GM12864 (cell line): ENCODE data around the gene PITPNM1.
A peak's percentile ranks its signal among the peaks of the same experiment; 100 is the strongest.
"Not testable (repeated sequence)": the region's sequence is repeated elsewhere in the genome, so short reads cannot be mapped to it uniquely, and the experiment has no call there.

Experiments used
- DNase-seq: peaks from one replicate; pipeline ENCODE4 v3.0.0-alpha.2; 2011; ENCODE audit warnings: low read depth
- H3K4me3 ChIP-seq: 2 replicates; pipeline ENCODE4 v1.5.1; 2011; ENCODE audit warnings: mild to moderate bottlenecking, low read depth, low read length, control low read depth
- CTCF ChIP-seq: IDR thresholded peaks from 2 replicates; pipeline ENCODE4 v1.5.1; 2011; ENCODE audit warnings: low read depth, mild to moderate bottlenecking, moderate library complexity, low read length, control low read depth, inconsistent platforms; ENCODE audit errors: missing control alignments

Gene PITPNM1

DNA sequence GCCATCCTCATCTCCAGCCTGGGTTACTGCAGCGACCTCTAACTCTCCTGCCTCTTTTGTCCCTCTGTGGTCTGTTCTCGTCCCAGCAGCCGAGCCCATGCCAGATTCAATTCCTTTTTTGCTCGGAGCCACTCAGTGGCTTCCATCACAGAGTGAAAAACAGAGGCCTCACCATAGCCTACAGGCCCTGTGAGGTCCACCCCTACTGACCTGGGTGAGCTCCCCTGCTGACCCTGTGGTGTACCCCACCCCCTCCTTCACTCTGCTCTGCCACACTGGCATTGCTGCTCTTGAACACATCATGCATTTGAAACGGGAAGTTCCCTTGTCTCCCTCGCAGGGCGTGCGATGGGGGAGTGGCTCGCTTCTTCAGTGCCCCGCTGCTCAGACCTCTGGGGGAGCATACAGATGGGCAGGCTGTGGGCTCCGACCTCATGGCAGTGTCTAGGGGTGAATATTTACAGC, 20.3 kb downstream of the PITPNM1 start:
- peak overlapping the region; percentile 64 for H3K4me3 ChIP-seq
- TF ChIP-seq CTCF, result no peak
- no peak for DNase-seq

GRCh38 chr11:67483831-67484665, 21.1 kb downstream of the PITPNM1 start:
- H3K4me3 ChIP-seq, result peak overlapping the region; percentile 64
- no peak for DNase-seq
- no peak for TF ChIP-seq CTCF

- no peak for TF ChIP-seq CTCF
- peak within 1 kb of the TSS; percentile 64 for H3K4me3 ChIP-seq
- DNase-seq, result peak; percentile 97
These were observed 22.1 kb downstream of the PITPNM1 start, which contains the start of gene AIP for GRCh38 chr11:67482827-67483798. TSS of gene AIP (plus strand) at chr11:67483026. CDS start at chr11:67483159, 133 bp downstream.

GRCh38 chr11:67482275-67482826, 22.8 kb downstream of the PITPNM1 start:
- TF ChIP-seq CTCF, result no peak
- H3K4me3 ChIP-seq, result peak overlapping the region; percentile 64
- DNase-seq, result no peak

GRCh38 chr11:67477344-67478050, 27.7 kb downstream of the PITPNM1 start:
- DNase-seq, result not testable (repeated sequence)

DNA sequence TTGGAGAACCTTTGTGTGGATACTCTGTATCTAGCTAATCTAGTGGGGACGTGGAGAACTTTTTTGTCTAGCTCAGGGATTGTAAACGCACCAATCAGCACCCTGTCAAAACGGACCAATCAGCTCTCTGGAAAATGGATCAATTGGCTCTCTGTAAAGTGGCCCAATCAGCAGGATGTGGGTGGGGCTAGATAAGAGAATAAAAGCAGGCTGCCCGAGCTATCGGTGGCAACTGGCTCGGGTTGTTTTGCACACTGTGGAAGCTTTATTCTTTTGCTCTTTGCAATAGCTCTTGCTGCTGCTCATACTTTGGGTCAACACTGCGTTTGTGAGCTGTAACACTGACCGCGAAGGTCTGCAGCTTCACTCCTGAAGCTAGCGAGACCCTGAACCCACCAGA, 28.5 kb downstream of the PITPNM1 start:
- DNase-seq, H3K4me3 ChIP-seq: not testable (repeated sequence)

More at GRCh38 chr11:67477344-67478050, 27.7 kb downstream of the PITPNM1 start:
- H3K4me3 ChIP-seq, result not testable (repeated sequence)

- no peak for DNase-seq
- no peak for TF ChIP-seq CTCF
- H3K4me3 ChIP-seq, result no peak overlapping the region
These were observed 32.3 kb downstream of the PITPNM1 start for GRCh38 chr11:67472882-67473281.
